Spleen (tissue), 11 donors: Measurements from ENCODE around the gene NOD1. TPM values are rescaled to one million over a fixed set of nuclear protein-coding genes. Genes with fewer than 3 reads are reported as not detected.

ENCODE experiments used
- DNase-seq: peaks from one replicate; pipeline ENCODE4 v3.0.0-alpha.2; 2020
- H3K27ac ChIP-seq, 8 donors: fragments of 200-600 bp; sonication (generic) in 7 of 8; 1 replicate in 4 of 8; 2 replicates in 4 of 8; pipeline versions ENCODE4 v1.5.0 to v1.8.0; 2016 to 2021; ENCODE audit warnings: inconsistent platforms in 4 of 8, mild to moderate bottlenecking in 4 of 8, moderate library complexity in 1 of 8
- H3K27me3 ChIP-seq, 7 donors: fragments of 200-600 bp; sonication (generic) in 6 of 7; replicated peaks in 1 of 7; 1 replicate in 4 of 7; 2 replicates in 3 of 7; pipeline versions ENCODE4 v1.5.0 to v1.8.0; 2016 to 2021; ENCODE audit warnings: inconsistent platforms in 3 of 7, mild to moderate bottlenecking in 1 of 7
- H3K36me3 ChIP-seq, 6 donors: fragments of 200-600 bp; sonication (generic) in 5 of 6; 1 replicate in 4 of 6; 2 replicates in 2 of 6; pipeline versions ENCODE4 v1.5.0 to v1.8.0; 2016 to 2021; ENCODE audit warnings: inconsistent platforms in 2 of 6
- H3K4me1 ChIP-seq, 6 donors: fragments of 200-600 bp; sonication (generic) in 5 of 6; 1 replicate in 3 of 6; 2 replicates in 3 of 6; pipeline versions ENCODE4 v1.5.0 to v1.8.0; 2016 to 2021; ENCODE audit warnings: inconsistent platforms in 3 of 6
- H3K4me3 ChIP-seq, 8 donors: fragments of 200-600 bp; sonication (generic) in 7 of 8; 1 replicate in 4 of 8; 2 replicates in 4 of 8; pipeline versions ENCODE4 v1.5.0 to v1.8.0; 2016 to 2021; ENCODE audit warnings: inconsistent platforms in 4 of 8, mild to moderate bottlenecking in 4 of 8, moderate library complexity in 2 of 8
- H3K9me3 ChIP-seq, 8 donors: fragments of 200-600 bp; sonication (generic) in 7 of 8; 1 replicate in 4 of 8; 2 replicates in 4 of 8; pipeline versions ENCODE4 v1.5.0 to v1.8.0; 2016 to 2021; ENCODE audit warnings: inconsistent platforms in 4 of 8
- CTCF ChIP-seq, 11 experiments: fragments of 200-600 bp in 7 of 11; fragments of 450-650 bp in 4 of 11; sonication (generic) in 4 of 11; IDR thresholded peaks in 8 of 11; conservative IDR thresholded peaks in 3 of 11; 1 replicate in 7 of 11; 2 replicates in 4 of 11; pipeline versions ENCODE4 v1.4.0 to v1.8.0; 2016 to 2021; ENCODE audit warnings: antibody characterized with exemption in 11 of 11, inconsistent platforms in 4 of 11, mild to moderate bottlenecking in 1 of 11
- POLR2A ChIP-seq, 3 donors: fragments of 450-650 bp; IDR thresholded peaks; one replicate each; pipeline ENCODE4 v1.5.1; 2017; ENCODE audit warnings: antibody characterized with exemption in 3 of 3, mild to moderate bottlenecking in 1 of 3
- POLR2AphosphoS5 ChIP-seq, 3 donors: sonication (generic); formaldehyde crosslinking; IDR thresholded peaks; one replicate each; pipeline ENCODE4 v1.5.1; 2017; ENCODE audit warnings: antibody characterized with exemption in 3 of 3
- WGBS, 5 donors: extraction: QIAGEN DNeasy Blood & Tissue Kit in 3 of 5; methylation state at CpG; one replicate each; pipeline versions ENCODE4 v1.1.5 to v1.1.7; 2013 to 2018; 5-methylcytosine and 5-hydroxymethylcytosine counted together
- intact Hi-C: fragments of 100-400 bp; cut with DNase I; formaldehyde crosslinking; loops from one replicate; pipeline ENCODE4 v1.15.0; 2023; ENCODE audit warnings: low total_unique reads
- polyA plus RNA-seq, 3 donors: library from polyadenylated mRNA; stranded (reverse); fragments of 200-250 nt; gene quantifications; one replicate each; pipeline ENCODE4 v1.2.1, GENCODE V29; 2013
- total RNA-seq, 7 donors: library from RNA; depleted of rRNA in 3 of 7; stranded (reverse); fragments of >200 nt in 3 of 7; fragmentation: NEBNext Ultra II Directional in 4 of 7; extraction: Animal tissue kit (Norgen Biotek cat#: 25700) in 4 of 7; gene quantifications; one replicate each; pipeline versions ENCODE4 v1.1.0 to v1.2.1, GENCODE V29; 2016 to 2021
- donor health status: healthy with polysubstance abuse.
- donor health status: DM: no; HTN: no; CAD: no; lungs with moderate emphysema.
- donor health status: DM: no; HTN: no; CAD: no.
- donor health status: Bipolar disorder and iron deficiency.
- donor health status: healthy.
- donor health status: DM: no; HTN: no; CAD: no.
- donor health status: DM: yes; HTN: yes; CAD: no.

Gene NOD1
- total and polyA plus RNA-seq, 10 donors: 11.0 to 40.8 (median 33.5) TPM

- intact Hi-C loops: no loop called here
- Histone ChIP-seq H3K27me3 (no peaks in the 10 kb centered on the region), H3K4me1 (no peaks in the 10 kb centered on the region), H3K9me3 (peaks cover 0 to 17% (median 15%) of the 10 kb centered on the region in 8 donors), H3K36me3 (no peaks in the 10 kb centered on the region), H3K27ac (no peak overlapping the region), H3K4me3 (no peak overlapping the region)
- no peak for DNase-seq
- TF ChIP-seq POLR2A (IDR thresholded peaks at IDR 0.05): no peak
- no peak for TF ChIP-seq CTCF (IDR thresholded peaks at IDR 0.05 in 8 of 11, conservative IDR thresholded peaks at IDR 0.05 in 3 of 11)
- no peak for TF ChIP-seq POLR2AphosphoS5 (IDR thresholded peaks at IDR 0.05)
- 82 to 91% (median 89%) methylated on average over 4 of the region's 4 CpGs for WGBS, 5 donors
These were observed 98.8 kb downstream of the NOD1 start for GRCh38 chr7:30379741-30380140.

- peaks cover 0 to 17% (median 15%) of the 10 kb centered on the region in 8 donors for H3K9me3 ChIP-seq
- DNase-seq: no peak
- WGBS, 5 donors: 70 to 85% (median 78%) methylated on average over 4 of the region's 4 CpGs
These were observed 99.5 kb downstream of the NOD1 start for GRCh38 chr7:30379131-30379530.

GRCh38 chr7:30378275-30378674, 100.3 kb downstream of the NOD1 start:
- WGBS, 5 donors: 83 to 97% (median 93%) methylated on average over 1 of the region's 1 CpG
- no peak for TF ChIP-seq CTCF (IDR thresholded peaks at IDR 0.05 in 8 of 11, conservative IDR thresholded peaks at IDR 0.05 in 3 of 11)
- TF ChIP-seq POLR2AphosphoS5 (IDR thresholded peaks at IDR 0.05): no peak
- TF ChIP-seq POLR2A (IDR thresholded peaks at IDR 0.05): no peak
- H3K27ac ChIP-seq: no peak overlapping the region
- no peaks in the 10 kb centered on the region for H3K36me3 ChIP-seq
- H3K27me3 ChIP-seq: no peaks in the 10 kb centered on the region
- intact Hi-C loops: no loop called here
- no peak overlapping the region for H3K4me3 ChIP-seq
- no peaks in the 10 kb centered on the region for H3K4me1 ChIP-seq
- DNase-seq: no peak
- peaks cover 0 to 17% (median 15%) of the 10 kb centered on the region in 8 donors for H3K9me3 ChIP-seq

More at GRCh38 chr7:30379131-30379530, 99.5 kb downstream of the NOD1 start:
- Histone ChIP-seq H3K4me3 (no peak overlapping the region), H3K36me3 (no peaks in the 10 kb centered on the region), H3K27ac (no peak overlapping the region), H3K4me1 (no peaks in the 10 kb centered on the region), H3K27me3 (no peaks in the 10 kb centered on the region)
- intact Hi-C loops: no loop called here
- TF ChIP-seq POLR2A (IDR thresholded peaks at IDR 0.05): no peak
- no peak for TF ChIP-seq CTCF (IDR thresholded peaks at IDR 0.05 in 8 of 11, conservative IDR thresholded peaks at IDR 0.05 in 3 of 11)
- no peak for TF ChIP-seq POLR2AphosphoS5 (IDR thresholded peaks at IDR 0.05)

Other genes starting within 250 kb of the NOD1 start
- gene ZNRF2, start 194.2 kb downstream of the NOD1 start, total RNA-seq: 10 to 100 TPM; 27.1 to 42.5 (median 29.4) TPM
- gene ZNRF2, start 194.2 kb downstream of the NOD1 start, polyA plus RNA-seq: 1 to 10 TPM; 6.8 to 9.1 (median 8.8) TPM
- 10 to 100 TPM; 13.8 to 26.9 (median 18.1) TPM for gene GGCT, start 26.0 kb upstream of the NOD1 start, total RNA-seq
- gene GGCT, start 26.0 kb upstream of the NOD1 start, polyA plus RNA-seq: 10 to 100 TPM; 37.6 to 53.0 (median 50.7) TPM
- gene GARS1, start 116.1 kb upstream of the NOD1 start, total RNA-seq: 10 to 100 TPM; 41.0 to 90.1 (median 54.4) TPM
- 10 to 100 TPM; 45.1 to 53.6 (median 47.9) TPM for gene GARS1, start 116.1 kb upstream of the NOD1 start, polyA plus RNA-seq
- not detected for gene CRHR2, start 203.7 kb upstream of the NOD1 start, total RNA-seq
- gene CRHR2, start 203.7 kb upstream of the NOD1 start, polyA plus RNA-seq: not detected